GM10266 (cell line): ENCODE results near the gene MCM10.
"Not testable (repeated sequence)": the region's sequence is repeated elsewhere in the genome, so short reads cannot be mapped to it uniquely, and the experiment has no call there.

ENCODE experiments used
- DNase-seq: peaks from one replicate; pipeline ENCODE4 v3.0.0; 2012; ENCODE audit errors: extremely low spot score
- TF ChIP-seq, protein P1 (sequence below): IDR thresholded peaks from 2 replicates; pipeline ENCODE4 v1.5.1; 2012; ENCODE audit warnings: mild to moderate bottlenecking, low read depth; ENCODE audit not compliant: control insufficient read depth, insufficient read depth; ENCODE audit errors: missing control alignments

MCM10 gene

DNA sequence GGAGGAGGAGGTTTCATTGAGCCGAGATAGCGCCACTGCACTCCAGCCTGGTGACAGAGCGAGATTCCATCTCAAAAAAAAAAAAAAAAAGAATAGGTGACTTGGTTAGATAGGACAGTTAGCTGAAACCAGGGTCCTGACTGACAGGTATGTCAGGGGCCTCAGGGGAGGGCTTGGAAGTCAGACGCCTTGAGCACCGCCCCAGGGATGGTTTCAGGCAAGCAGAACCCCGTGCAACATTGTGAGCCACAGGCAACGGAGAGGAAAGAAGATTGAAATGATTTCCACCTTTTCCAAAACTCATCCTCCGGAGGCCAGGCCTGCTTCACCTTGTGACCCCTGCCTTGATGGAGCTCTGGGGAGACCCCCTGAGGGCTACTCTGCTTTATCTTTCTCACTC lies 64.2 kb downstream of the MCM10 start:
- DNase-seq, result no peak
- TF ChIP-seq, protein P1, sequence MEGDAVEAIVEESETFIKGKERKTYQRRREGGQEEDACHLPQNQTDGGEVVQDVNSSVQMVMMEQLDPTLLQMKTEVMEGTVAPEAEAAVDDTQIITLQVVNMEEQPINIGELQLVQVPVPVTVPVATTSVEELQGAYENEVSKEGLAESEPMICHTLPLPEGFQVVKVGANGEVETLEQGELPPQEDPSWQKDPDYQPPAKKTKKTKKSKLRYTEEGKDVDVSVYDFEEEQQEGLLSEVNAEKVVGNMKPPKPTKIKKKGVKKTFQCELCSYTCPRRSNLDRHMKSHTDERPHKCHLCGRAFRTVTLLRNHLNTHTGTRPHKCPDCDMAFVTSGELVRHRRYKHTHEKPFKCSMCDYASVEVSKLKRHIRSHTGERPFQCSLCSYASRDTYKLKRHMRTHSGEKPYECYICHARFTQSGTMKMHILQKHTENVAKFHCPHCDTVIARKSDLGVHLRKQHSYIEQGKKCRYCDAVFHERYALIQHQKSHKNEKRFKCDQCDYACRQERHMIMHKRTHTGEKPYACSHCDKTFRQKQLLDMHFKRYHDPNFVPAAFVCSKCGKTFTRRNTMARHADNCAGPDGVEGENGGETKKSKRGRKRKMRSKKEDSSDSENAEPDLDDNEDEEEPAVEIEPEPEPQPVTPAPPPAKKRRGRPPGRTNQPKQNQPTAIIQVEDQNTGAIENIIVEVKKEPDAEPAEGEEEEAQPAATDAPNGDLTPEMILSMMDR, result no peak

DNA sequence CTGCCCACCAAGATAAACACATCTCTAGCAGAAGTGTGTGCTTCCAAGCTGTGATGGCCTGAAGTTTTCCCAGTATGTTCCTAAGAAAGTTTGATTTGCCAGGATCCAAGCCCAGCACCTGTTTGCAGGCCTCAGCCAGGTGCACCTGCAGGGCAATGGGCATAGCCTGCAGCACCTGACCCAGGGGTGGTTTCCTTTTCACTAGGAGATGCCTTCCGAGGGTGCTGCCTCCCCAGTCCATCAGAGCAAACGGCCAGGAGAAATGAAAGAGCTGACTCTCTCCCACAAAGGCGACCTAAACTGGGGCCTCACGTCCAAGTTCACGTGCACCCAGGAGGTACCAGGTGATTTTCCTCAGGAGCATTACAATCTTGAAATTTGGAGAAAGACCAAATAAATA lies 65.7 kb downstream of the MCM10 start:
- DNase-seq, result no peak
- TF ChIP-seq, protein P1, result no peak

DNA sequence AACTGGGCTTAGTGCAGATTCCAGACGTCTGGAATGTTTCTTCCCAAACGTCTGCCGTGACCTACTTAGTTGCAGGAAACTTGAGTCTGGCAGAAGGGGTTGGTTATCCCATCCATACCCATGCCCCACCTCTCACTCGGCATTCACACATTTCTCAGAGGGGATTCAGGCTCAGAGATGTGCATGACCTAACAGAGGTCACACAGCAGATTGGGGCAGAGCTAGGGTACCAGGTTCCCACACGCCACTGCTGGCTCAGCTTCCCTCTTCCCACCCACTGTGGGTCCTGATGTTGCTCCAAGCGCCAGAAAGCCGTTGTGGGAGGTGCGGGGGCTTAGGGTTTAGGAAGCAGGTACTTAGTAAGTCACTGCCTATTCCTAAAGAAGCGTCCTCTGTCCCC lies 69.8 kb downstream of the MCM10 start:
- no peak for DNase-seq
- TF ChIP-seq, protein P1, result no peak

DNA sequence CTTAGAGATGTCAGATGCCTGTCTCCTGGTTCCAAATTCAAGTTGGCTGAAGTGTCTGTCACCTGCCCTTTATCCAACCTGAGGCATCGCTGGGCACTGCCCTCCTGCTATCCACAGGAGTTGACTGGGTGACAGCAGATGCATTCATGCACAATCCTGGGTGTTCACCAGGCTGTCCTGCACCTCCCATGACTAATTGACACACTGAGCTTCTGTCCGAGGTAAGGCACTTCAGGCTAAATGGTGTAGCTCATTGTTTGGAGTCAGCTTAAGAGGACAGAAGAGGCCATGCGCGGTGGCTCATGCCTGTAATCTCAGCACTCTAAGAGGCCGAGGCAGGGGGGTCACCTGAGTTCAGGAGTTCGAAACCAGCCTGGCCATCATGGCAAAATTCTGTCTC lies 70.5 kb downstream of the MCM10 start:
- TF ChIP-seq, protein P1, result no peak
- DNase-seq, result no peak

DNA sequence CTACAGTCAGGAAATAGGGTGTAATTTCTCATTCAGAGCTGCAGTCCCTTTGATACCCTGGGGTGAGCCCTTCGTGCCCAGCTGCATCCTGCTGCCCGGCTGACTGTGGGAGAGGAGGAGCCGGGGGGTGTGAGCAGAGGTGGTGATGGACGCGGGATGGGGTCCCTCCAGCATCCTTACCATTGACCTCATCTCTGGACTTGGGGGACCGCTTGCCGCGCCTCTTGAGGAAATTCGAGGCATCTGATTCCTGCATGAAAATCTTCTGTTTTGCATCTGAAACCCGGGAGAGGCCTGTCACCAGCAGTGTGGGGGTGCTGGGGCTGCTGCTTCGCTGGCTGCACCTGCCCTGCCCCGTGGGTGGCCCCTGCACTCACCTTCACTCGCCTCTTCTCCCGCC lies 72.0 kb downstream of the MCM10 start:
- no peak for DNase-seq
- TF ChIP-seq, protein P1, result no peak

DNA sequence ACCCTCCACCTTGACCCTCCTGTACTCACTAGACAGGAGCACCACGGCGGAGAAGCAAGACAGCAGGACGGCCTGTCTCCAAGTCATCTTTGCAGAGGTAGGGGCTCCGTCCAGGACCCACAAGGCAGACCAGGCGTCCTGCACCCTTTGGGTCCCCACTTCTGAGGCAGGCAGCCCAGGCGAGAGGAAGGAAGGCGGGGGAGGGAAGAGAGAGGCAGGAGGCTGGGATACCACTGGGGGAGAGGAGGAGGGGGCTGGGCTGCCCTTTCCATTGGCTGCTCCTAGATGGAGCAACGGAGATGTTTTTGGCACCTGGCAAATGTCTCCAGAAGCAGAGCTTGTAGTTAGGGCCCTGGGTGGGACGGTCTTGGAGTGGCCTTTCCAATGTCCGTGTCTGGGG lies 72.8 kb downstream of the MCM10 start, which contains the start of gene UCMA:
Gene UCMA, minus strand, starts transcription at position 203 of the 400 bp plus-strand sequence. Its CDS starts 116 bp downstream, at position 87.
- DNase-seq, result no peak
- TF ChIP-seq, protein P1, result no peak

DNA sequence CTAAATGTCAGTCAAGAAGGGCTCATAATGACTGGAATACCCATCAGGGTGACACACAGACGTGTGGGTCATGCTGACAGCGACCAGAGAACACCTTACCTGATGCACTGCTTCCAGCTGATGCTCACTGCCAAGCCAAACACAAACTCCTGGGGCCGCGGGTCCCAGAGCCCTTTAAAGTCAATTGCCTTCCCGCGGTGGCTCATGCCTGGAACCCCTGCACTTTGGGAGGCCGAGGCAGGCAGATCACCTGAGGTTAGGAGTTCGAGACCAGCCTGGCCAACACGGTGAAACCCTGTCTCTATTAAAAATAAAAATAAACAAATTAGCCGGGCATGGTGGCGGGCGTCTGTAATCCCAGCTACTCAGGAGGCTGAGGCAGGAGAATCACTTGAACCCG lies 73.4 kb downstream of the MCM10 start:
- DNase-seq, result not testable (repeated sequence)

DNA sequence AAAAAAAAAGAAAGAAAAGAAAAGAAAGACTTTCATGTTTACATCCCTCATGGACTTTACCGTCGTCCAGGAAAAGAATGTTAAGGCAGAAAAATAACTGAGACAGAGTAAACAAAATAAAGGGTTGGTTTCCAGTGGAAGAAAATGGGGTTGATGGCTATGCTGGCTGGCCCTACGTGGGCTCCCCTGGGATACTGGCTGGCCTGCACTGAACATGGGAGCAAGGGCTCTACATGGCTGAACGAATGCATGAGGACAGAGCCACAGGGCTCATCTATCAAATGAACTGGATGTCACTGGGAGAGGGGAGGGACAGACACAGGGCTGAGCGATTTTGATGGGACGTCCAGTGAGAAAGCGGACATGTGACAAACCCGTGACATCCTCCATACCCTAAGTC lies 75.3 kb downstream of the MCM10 start:
- no peak for DNase-seq

More for the DNA sequence above, 75.3 kb downstream of the MCM10 start:
- TF ChIP-seq, protein P1, result no peak
